Measurements from ENCODE around the gene EDDM3A. TPM values are rescaled to one million over a fixed set of nuclear protein-coding genes. Genes with fewer than 3 reads are reported as not detected.

EDDM3A gene
- total RNA-seq, 1 donor from 2014 or later, result not detected

DNA sequence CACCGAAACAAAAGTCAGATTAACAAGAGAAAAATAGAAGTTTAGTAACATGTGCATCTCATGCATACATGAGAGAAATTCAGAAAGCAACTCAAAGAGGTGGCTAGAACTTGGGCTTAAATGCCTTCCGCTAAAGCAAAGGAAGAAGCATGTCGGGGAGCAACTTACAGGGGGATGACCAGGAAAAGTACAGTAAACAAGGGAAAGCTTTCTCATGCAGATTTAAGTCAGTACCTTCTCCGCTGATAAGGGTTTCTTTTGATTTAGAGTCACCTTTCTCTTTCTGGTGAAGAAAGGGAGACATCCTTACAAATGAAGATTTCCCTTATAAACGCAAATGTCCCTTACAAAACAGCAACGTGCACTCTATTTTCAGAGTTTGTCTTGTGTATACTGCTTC lies 29.4 kb downstream of the EDDM3A start:
- H3K27ac Mint-ChIP-seq, result no peak overlapping the region
- H3K4me1 Mint-ChIP-seq, result peaks cover 6% of the 10 kb centered on the region
- peaks cover 2% of the 10 kb centered on the region for H3K9me3 Mint-ChIP-seq
- H3K4me3 Mint-ChIP-seq, result no peak overlapping the region
- ATAC-seq (ENCODE audit: low read depth), result no peak
- H3K36me3 Mint-ChIP-seq (ENCODE audit: low read depth), result no peaks in the 10 kb centered on the region
- intact Hi-C loops (cut with micrococcal nuclease), result no loop called here
- TF ChIP-seq CTCF (IDR thresholded peaks at IDR 0.05), result no peak
- no peaks in the 10 kb centered on the region for H3K27me3 Mint-ChIP-seq
- POLR2A ChIA-PET, result no interaction called here
- CTCF ChIA-PET, result interaction anchor here (1.1 kb wide), 1 partner anchor 17 kb away, joined by 4 read pairs; no protein-coding TSS in a partner anchor
- DNase-seq, result no peak

GRCh38 chr14:20775901-20776300 lies 30.2 kb downstream of the EDDM3A start:
- intact Hi-C loops (cut with micrococcal nuclease), result no loop called here

GRCh38 chr14:20781803-20782202 lies 36.1 kb downstream of the EDDM3A start:
- CTCF ChIA-PET, result interaction anchor here (0.7 to 2.2 kb wide), 10 partner anchors 14 to 76 kb away, joined by 3 to 8 read pairs (median 3); no protein-coding TSS in a partner anchor
- H3K27me3 Mint-ChIP-seq, result no peaks in the 10 kb centered on the region
- peaks cover 63% of the 10 kb centered on the region for H3K4me1 Mint-ChIP-seq
- DNase-seq, result no peak
- H3K36me3 Mint-ChIP-seq (ENCODE audit: low read depth), result peaks cover 27% of the 10 kb centered on the region
- peaks cover 6% of the 10 kb centered on the region for H3K9me3 Mint-ChIP-seq
- TF ChIP-seq CTCF (IDR thresholded peaks at IDR 0.05), result no peak
- ATAC-seq (ENCODE audit: low read depth), result peak; percentile 15
- intact Hi-C loops (cut with micrococcal nuclease), result loop anchor here (1.0 to 10.0 kb wide), 9 partner anchors 9 to 440 kb away; partner anchors contain the start of genes PARP2, RNASE4 and TMEM253
- H3K4me3 Mint-ChIP-seq, result peak overlapping the region; percentile 86
- POLR2A ChIA-PET, result interaction anchor here (1.0 to 2.9 kb wide), 5 partner anchors 18 to 439 kb away, joined by 4 to 46 read pairs (median 17); partner anchors contain the start of genes PARP2 and RNASE4
- H3K27ac Mint-ChIP-seq, result peak overlapping the region; percentile 98

More at GRCh38 chr14:20775901-20776300, 30.2 kb downstream of the EDDM3A start:
- Mint-ChIP-seq H3K27ac (no peak overlapping the region), H3K9me3 (peaks cover 2% of the 10 kb centered on the region), H3K4me3 (no peak overlapping the region), H3K4me1 (peaks cover 14% of the 10 kb centered on the region), H3K36me3 (ENCODE audit: low read depth) (no peaks in the 10 kb centered on the region), H3K27me3 (no peaks in the 10 kb centered on the region)
- ATAC-seq (ENCODE audit: low read depth) (no peak), DNase-seq (no peak)
- POLR2A ChIA-PET, result no interaction called here
- no peak for TF ChIP-seq CTCF (IDR thresholded peaks at IDR 0.05)
- CTCF ChIA-PET, result interaction anchor here (1.1 kb wide), 1 partner anchor 18 kb away, joined by 4 read pairs; no protein-coding TSS in a partner anchor

DNA sequence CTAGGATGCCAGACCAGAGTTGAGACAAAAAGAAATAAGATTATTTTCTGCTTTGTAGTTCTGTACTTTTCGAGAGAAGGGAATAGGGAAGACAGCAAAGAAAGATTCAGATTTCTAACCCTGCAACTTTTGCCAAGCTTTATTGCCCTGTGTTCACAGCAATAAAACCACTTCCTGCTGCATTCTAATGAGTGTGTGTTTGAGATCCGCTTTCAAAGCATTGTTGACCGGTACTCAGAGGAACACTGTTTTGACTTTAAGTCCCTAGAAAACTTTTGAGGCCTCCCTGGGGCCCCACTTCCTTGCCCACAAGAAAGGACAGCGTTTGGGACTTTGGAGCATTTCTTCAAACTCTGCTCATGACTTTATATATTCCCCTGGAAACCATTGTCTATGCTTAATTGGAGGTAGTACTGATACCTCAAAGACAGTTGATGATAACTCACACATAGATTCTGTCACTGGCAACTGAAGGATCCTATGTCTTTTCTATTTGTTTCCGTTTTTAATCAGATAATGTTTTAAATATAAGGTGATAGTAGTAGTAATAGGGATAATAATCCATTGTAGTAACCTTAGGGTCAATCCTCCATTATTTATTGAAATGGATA lies 36.7 kb downstream of the EDDM3A start:
- CTCF ChIA-PET, result interaction anchor here (0.8 to 2.2 kb wide), 4 partner anchors 14 to 75 kb away, joined by 3 to 8 read pairs (median 3); no protein-coding TSS in a partner anchor
- H3K27me3 Mint-ChIP-seq, result no peaks in the 10 kb centered on the region
- peak; percentile 59 for ATAC-seq (ENCODE audit: low read depth)
- no peak for DNase-seq
- intact Hi-C loops (cut with micrococcal nuclease), result loop anchor here (1.0 to 10.0 kb wide), 6 partner anchors 9 to 440 kb away; partner anchors contain the start of genes PARP2 and TMEM253
- POLR2A ChIA-PET, result interaction anchor here (1.0 to 2.9 kb wide), 5 partner anchors 17 to 439 kb away, joined by 4 to 46 read pairs (median 17); partner anchors contain the start of genes PARP2 and RNASE4
- H3K4me1 Mint-ChIP-seq, result peaks cover 68% of the 10 kb centered on the region
- H3K4me3 Mint-ChIP-seq, result peak overlapping the region; percentile 86
- H3K36me3 Mint-ChIP-seq (ENCODE audit: low read depth), result peaks cover 29% of the 10 kb centered on the region
- H3K27ac Mint-ChIP-seq, result peak overlapping the region; percentile 98
- no peak for TF ChIP-seq CTCF (IDR thresholded peaks at IDR 0.05)
- peaks cover 6% of the 10 kb centered on the region for H3K9me3 Mint-ChIP-seq

DNA sequence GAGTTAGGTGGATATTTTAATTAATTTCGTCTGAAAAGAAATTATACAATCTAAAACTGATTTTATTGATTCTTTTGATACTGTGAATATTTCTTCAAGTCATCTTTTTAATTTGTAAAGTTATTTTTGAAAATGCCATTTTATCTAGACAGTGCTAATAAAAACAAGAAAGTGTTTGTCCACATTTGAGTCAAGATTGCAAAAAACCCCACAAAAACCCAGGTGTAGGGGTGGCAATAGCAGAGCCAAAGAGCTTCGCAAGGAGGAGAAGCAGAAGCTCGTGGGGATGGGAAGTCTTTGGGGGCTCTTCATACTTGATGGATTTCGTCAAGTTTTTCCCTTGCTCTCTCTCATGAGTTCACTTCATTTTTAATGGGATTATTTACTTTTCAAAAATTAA lies 41.3 kb downstream of the EDDM3A start:
- peaks cover 29% of the 10 kb centered on the region for H3K36me3 Mint-ChIP-seq (ENCODE audit: low read depth)
- DNase-seq (no peak), ATAC-seq (ENCODE audit: low read depth) (no peak)
- H3K4me1 Mint-ChIP-seq, result peaks cover 60% of the 10 kb centered on the region
- peak overlapping the region; percentile 46 for H3K27ac Mint-ChIP-seq
- intact Hi-C loops (cut with micrococcal nuclease), result loop anchor here (10.0 kb wide), 1 partner anchor 318 kb away; the partner anchor contains the start of gene TMEM253
- peaks cover 4% of the 10 kb centered on the region for H3K9me3 Mint-ChIP-seq
- ChIA-PET CTCF (no interaction called here), POLR2A (interaction anchor here (1.0 kb wide), 1 partner anchor 72 kb away, joined by 3 read pairs; no protein-coding TSS in a partner anchor)
- H3K4me3 Mint-ChIP-seq, result no peak overlapping the region
- TF ChIP-seq CTCF (IDR thresholded peaks at IDR 0.05), result no peak
- no peaks in the 10 kb centered on the region for H3K27me3 Mint-ChIP-seq
